GM18873 (cell line): ENCODE results near the gene IMP3.

Experiments used
- ATAC-seq: cut with Tn5 transposase; IDR thresholded peaks from one replicate; pipeline ENCODE4 v1.9.1; 2021; ENCODE audit warnings: mild to moderate bottlenecking, moderate library complexity, moderate number of reproducible peaks; ENCODE audit not compliant: unreplicated experiment, low FRiP score

Gene IMP3

GRCh38 chr15:75673426-75674235, 33.6 kb upstream of the IMP3 start:
- no peak for ATAC-seq

- no peak for ATAC-seq
Observed at GRCh38 chr15:75672646-75673425, 32.8 kb upstream of the IMP3 start.

DNA sequence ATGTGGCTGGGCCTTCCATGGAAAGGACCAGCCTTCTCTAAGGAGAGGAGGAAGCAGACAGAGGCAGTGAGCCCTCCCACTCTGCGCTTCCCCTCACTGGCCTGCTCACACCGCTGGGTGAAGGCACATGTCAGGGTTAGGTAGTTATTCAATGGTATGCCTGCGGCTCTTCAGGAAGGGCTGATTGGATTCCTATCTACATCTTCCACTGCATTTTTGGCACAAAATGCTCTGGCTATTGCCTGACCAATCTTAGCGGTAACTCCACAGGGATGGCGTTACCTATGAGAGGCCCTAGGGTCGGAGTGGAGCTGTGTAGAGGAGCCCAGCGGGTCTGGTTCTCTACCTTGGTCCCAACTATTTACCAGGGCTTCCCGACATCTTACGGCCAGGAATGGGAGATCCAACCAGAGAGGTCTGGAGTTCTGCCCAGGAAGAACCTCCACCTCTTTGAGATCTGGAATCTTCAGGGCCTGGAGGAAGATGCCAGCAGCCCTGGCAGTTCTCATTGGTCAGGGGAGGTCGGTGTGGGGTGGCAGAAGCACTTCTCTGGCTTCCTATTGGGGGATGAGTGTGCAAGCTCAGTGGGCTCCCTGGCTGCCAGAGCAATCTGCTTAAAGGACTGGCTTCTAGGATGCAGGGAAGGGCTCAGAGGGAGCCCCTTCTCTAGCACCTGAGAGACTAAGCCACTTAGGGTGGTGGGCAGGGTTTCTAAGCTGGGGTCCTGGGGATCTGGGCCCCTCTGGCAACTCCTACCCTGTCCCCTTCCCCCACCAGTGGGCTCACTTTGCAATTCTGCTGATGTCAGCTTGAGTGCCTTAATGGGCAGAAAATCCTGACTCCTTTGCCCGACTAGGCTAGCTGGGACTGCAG, 31.9 kb upstream of the IMP3 start:
- no peak for ATAC-seq

DNA sequence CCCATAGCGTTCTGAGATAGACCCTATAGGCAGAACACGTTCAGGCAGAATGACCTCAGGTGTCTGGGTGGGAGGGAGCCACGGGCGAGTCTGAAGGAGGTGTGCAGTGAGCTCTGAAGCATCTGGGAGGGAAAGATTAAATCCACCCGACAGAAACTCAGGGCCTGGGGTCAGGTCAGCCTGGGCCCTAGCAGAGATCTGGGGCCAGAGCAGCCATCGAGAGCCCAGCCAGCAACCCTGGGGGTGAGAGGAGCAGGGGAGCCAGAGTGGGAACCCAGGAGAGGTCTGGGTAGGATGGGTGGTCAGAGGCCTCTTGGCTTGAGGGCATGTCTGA, 29.8 kb upstream of the IMP3 start:
- no peak for ATAC-seq

- no peak for ATAC-seq
Observed at GRCh38 chr15:75669191-75669878, 29.3 kb upstream of the IMP3 start.

GRCh38 chr15:75666823-75667501, 26.9 kb upstream of the IMP3 start:
- ATAC-seq = no peak

DNA sequence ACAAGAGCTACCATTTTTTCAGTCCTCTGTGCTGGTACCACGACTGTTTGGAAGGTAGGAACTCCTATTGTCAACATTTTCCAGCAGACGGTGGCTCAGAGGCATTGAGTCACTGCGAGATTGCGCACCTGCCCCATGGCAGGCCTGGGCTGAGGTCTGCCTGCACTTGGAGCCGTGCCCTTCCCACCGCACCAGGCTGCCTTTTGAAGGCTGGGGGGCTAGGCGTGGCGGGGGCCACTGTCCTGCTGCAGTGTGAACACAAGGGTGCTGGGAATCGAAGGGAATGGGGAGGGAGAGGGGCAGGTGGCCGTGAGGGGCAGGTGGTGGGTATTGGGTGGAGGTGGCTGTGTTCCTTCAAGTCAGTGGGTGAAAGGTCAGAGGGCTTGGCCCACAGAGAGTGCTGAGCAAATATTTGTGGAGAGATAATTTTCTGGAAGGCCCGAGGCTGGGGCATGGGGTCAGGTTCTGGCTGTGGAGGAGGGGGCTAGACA, 24.0 kb upstream of the IMP3 start:
- ATAC-seq = no peak

DNA sequence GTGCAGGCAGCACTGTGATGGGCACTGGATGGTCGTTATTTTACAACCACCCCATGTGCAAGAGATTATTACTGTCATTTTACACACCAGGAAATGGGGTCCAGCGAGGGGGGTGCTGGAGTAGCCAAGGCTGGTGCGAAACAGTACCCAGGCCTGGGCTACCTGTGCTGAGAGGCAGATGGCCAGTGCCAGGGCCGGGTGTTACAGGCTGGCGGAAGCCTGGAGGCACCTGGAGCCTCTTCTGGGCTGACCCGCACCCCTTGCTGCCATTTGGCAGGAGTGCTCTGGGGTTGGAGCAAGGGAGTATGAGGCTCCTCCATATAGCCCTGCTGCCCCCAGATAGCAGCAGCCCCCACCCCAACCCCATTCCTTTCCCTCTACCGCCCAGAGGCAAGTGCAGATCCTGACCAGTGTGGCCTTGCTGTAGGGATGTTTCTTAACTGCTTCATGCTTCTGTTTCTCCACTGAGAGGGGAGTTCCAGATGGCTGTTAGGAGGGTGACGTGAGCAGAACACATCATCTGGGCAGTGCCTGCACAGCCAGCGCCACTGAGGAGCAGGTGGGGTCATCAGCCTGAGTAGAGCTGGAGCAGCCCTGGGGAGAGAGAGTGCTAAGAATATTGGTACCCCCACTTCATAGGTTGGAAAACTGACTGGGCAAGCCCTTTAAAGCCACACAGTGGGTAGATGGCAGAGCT, 22.9 kb upstream of the IMP3 start:
- ATAC-seq = no peak

DNA sequence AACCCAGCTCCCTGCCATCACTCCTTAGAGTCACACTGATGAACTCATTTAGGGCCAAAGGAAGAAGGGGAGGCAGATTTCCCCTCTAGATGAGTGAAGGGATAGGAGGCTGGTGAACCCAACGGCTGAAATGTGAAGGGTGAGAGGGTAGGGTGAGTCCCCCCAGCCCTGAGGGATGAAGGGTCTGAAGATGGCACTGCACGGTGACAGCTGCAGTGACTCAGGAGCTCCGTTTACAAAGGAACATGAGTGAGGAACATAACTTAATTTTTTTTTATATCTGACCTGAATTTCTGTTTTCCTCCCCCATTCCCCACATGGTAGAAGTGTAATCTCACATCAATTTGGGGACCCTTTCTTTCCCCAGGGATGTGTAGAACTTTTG, 21.7 kb upstream of the IMP3 start:
- no peak for ATAC-seq

- no peak for ATAC-seq
Observed at GRCh38 chr15:75661100-75661755, 21.2 kb upstream of the IMP3 start.

DNA sequence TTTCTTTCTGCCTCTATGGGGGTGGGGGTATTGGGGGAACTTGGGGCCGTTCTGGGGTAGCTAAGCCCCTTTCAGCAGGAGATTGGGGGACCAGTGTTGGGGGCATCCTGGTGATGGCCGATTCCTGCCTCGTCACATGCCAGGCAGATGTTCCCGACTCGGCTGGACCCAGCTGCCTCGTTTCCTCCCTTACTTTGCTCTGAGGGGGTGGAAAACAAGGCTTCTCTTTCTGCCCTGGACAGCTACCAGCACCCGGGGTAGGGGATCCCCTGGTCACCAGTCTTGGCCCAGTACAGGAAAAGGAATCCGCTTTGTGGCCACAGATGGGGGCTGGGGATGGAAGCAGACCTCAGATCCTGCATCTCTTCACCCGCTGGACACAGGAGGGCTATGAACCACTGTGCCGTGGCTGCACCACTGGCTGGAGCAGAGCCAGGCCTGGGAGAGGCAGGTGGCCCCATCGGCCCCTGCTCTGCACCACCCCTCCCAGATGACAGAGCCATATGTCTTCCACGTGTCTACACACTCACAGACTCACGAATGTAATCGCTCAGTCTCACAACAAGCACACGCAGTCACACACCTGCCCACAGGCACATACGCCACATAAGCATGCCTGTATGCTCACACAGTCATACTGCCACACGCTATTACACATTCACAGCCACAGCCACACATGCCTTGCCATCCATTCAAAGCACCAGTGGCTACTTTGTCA, 20.1 kb upstream of the IMP3 start:
- ATAC-seq = no peak

- ATAC-seq = no peak
Observed at GRCh38 chr15:75659141-75659771, 19.2 kb upstream of the IMP3 start.

- ATAC-seq = no peak
Observed at GRCh38 chr15:75656813-75657212, 16.8 kb upstream of the IMP3 start.

DNA sequence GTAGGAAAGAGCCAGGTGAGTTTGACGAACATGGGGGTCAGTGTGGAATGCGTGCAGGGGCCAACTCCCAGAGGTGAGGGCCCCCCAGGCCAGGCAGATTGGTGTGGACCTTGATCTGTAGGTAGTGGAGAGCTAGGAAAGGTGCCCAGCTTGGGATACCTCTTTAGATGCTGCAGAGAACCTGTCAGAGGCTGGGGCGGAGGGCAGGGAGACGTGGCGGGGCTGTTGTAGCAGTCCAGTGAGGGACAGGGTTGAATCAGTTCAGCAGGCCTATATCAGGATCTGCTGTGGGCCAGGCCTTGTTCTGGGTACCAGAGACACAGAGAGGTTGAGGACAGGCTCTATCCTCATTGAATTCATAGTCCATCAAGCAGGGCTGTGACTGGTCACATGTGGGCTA, 16.3 kb upstream of the IMP3 start:
- no peak for ATAC-seq

DNA sequence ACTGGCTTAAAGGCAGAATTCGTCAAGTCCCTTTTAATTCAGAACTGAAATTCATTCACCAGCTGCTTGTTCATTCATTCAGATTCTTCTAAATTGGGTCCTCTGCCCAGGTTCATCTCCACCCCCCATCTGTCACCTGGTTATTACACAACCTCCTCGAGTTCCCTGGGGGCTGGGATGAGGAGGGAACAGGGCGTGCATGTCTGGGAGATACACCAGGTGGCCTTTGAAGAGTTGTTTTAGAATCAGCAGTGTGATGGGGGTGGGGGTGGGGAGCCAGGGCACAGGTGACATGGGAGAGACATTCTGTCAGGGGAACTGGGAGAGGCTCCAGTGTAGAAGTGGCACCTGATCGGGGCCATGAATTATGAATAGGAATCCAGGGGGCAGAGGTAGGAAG, 15.9 kb upstream of the IMP3 start:
- ATAC-seq = no peak

DNA sequence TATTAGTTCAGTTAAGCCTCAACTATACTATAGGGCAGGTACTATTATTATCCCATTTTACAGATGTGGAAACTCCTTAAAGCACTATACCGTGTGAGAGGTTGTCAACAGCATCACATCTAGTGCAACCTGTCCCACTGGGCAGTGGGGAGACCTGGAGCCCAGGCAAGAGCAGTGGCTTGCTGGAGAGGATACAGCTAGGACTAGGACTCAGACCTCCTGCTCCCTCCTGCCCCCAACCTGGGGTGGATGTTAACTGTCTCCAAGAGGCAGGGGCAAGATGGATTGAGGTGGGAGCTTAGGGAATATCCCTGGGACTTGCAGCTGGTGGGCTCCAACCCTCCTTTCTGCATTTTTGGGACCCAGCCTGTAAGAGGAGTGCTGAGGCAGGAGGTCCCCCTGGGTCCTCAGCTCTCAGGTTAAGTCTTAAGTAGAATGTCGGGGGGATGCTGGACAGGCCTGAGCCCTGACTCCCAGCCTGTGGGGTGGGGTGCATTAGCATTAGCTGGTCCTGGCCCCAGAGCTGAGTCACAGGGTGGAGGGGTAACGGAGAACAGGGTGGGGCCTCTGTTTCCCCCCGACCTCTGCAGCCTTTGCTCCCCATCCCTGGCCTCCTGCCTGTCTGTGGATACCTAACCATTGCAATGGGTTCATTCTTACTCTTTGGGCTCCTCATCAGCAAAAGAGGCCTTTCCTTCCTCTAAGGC, 14.3 kb upstream of the IMP3 start:
- ATAC-seq = no peak

DNA sequence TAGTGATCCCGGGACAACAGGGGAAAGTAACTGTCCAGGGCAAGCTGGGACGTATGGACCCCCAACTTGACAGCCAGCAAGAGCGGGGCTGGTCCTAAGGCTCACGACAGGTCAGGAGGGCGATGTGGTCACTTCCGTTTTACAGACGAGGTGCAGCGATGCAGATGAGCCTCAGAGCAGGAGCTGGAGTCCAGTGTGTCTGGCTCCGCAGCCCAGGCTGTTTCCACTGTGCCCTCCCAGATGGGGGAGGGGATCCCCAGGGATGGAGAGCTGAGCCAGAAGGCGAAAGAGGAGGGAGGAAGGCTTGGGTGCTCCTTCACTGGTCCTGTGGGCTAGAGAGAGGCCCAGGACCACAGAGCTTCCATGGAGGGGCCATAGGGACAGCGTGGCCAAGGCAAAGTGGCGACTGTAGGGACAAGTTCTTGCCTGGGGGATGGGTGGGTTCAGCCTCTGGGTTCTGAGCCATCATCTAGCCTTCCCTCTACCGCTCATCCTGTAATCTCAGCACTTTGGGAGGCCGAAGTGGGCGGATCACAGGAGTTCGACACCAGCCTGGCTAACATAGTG, 13.4 kb upstream of the IMP3 start:
- ATAC-seq = no peak
